Mesodermal cell (in vitro differentiated cells): Measurements from ENCODE around the gene N4BP2L1.
"Not testable (repeated sequence)": the region's sequence is repeated elsewhere in the genome, so short reads cannot be mapped to it uniquely, and the experiment has no call there.

Experiments
- H3K27ac ChIP-seq: 2 replicates; pipeline ENCODE4 v1.7.0; 2013; ENCODE audit warnings: mild to moderate bottlenecking, low read depth, low read length, moderate library complexity; ENCODE audit not compliant: severe bottlenecking
- H3K36me3 ChIP-seq: 2 replicates; pipeline ENCODE4 v1.7.1; 2013; ENCODE audit warnings: mild to moderate bottlenecking, low read length, moderate library complexity; ENCODE audit not compliant: control insufficient read depth, insufficient read depth
- H3K4me1 ChIP-seq: one replicate; pipeline ENCODE4 v1.7.1; 2013; ENCODE audit warnings: mild to moderate bottlenecking, low read length; ENCODE audit not compliant: insufficient read depth, control insufficient read depth, poor library complexity, severe bottlenecking
- H3K4me3 ChIP-seq: 2 replicates; pipeline ENCODE4 v1.7.0; 2013; ENCODE audit warnings: low read length, control low read depth, mild to moderate bottlenecking; ENCODE audit not compliant: insufficient read depth, poor library complexity, severe bottlenecking; ENCODE audit errors: extremely low read depth
- H3K9me3 ChIP-seq: 2 replicates; pipeline ENCODE4 v1.7.1; 2013; ENCODE audit warnings: mild to moderate bottlenecking, low read length, moderate library complexity; ENCODE audit not compliant: control insufficient read depth
- WGBS, 2 experiments: methylation state at CpG; one replicate each; pipeline ENCODE4 v1.1.5; 2013; ENCODE audit warnings: missing lambda C conversion rate in 2 of 2; ENCODE audit not compliant: insufficient coverage in 2 of 2; 5-methylcytosine and 5-hydroxymethylcytosine counted together

N4BP2L1 gene

DNA sequence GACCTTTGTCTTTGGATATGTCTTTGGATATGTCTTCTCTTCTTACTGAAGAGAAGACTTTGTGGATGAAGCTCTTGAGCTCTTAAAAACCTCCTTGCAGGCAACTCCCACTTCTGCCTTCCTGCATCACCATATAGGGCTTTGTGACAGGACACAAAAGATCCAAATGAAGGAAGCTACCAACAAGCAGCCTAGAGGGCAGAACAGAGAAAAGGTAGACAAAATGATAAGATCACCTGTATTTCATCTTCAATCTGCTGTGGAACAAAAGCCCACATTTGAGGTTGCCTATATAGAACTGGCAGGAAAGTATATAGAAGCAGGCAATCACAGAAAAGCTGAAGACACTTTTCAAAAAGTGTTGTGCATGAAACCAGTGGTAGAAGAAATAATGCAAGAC is 42.5 kb downstream of the N4BP2L1 start:
- peaks cover 23% of the 10 kb centered on the region for H3K36me3 ChIP-seq
- no peaks in the 10 kb centered on the region for H3K9me3 ChIP-seq
- no peak overlapping the region for H3K4me3 ChIP-seq
- H3K27ac ChIP-seq, result no peak overlapping the region
- H3K4me1 ChIP-seq, result no peaks in the 10 kb centered on the region

DNA sequence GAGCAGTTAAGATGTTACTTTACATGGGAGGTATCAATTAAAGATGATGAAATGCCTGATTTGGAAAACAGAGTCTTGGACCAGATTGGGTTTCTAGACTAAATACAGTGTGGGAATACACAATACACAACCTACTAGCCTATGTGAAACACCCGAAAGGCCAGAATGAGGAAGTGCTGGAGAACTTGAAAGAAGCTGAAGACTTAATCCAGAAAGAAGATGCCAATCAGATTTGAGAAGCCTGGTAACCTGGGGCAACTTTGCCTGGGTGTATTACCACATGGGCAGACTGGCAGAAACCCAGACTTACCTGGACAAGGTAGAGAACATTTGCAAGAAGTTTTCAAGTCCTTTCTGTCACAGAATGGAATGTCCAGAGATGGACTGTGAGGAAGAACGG is 43.2 kb downstream of the N4BP2L1 start:
- peaks cover 27% of the 10 kb centered on the region for H3K36me3 ChIP-seq
- H3K27ac ChIP-seq, result no peak overlapping the region
- H3K9me3 ChIP-seq, result no peaks in the 10 kb centered on the region
- no peak overlapping the region for H3K4me3 ChIP-seq
- 82 to 100% methylated on average over 1 to 2 of the region's 2 CpGs for WGBS, 2 experiments
- H3K4me1 ChIP-seq, result no peaks in the 10 kb centered on the region

DNA sequence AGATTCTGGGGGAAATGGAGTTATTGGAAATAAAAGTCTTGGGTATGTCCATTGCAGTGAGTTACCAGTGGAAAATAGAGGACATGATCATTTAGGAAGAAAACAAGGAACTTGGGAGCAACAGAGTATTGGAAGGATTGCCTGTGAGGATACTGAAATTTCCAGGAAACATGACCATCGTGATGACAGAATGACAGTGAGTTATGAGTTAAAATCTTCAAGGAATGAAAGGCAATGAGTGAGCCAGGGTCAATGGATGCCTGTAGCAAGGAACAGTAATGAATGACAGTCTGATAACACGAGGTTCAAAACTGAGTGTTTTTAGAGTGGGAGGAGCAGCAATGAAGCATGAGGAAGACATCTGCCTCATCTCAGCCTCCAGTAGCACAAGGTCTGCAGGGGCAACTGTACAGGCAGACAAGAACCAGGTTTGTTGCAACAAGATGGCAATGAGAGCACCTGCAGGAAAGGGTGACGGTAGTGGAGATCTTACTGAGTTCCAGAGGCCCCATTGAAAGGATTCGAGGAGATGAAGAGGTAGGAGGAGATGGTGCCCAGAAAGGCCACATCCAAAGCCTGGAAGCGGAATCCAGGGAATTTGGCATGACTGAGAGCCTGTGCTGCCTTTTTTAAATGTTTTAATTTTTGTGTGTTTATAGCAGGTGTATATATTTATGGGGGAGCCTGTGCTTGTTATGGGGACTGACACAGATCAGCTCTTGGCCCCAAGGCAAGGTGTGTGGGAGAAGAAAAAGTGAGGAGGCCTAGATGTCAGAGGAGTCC is 43.9 kb downstream of the N4BP2L1 start:
- 85 to 92% methylated on average over 4 to 5 of the region's 5 CpGs for WGBS, 2 experiments
- no peaks in the 10 kb centered on the region for H3K4me1 ChIP-seq
- H3K36me3 ChIP-seq, result peaks cover 28% of the 10 kb centered on the region
- no peaks in the 10 kb centered on the region for H3K9me3 ChIP-seq
- no peak overlapping the region for H3K27ac ChIP-seq
- no peak overlapping the region for H3K4me3 ChIP-seq

DNA sequence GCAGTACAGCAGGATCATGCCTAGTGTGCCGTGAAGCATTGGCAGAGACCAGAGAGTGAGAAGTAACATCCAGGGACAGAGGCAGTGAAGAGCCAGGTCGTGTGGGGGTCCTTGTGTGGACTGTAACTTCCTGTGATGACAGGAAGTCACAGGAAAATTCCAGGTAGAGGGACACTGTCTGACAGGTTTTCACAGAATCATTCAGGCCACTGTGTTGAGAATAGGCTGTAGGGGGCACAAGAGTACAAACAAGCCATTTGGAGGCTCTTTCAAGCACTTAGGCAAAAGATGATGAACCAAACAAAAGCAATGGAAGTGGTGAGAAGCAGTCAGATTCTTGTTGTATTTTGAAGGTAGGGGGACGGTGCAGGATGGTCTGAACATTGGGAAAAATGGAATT is 46.4 kb downstream of the N4BP2L1 start:
- peaks cover 34% of the 10 kb centered on the region for H3K36me3 ChIP-seq
- no peak overlapping the region for H3K27ac ChIP-seq
- H3K4me3 ChIP-seq, result no peak overlapping the region
- no peaks in the 10 kb centered on the region for H3K9me3 ChIP-seq
- H3K4me1 ChIP-seq, result no peaks in the 10 kb centered on the region
- 72 to 76% methylated on average over 3 of the region's 3 CpGs for WGBS, 2 experiments

DNA sequence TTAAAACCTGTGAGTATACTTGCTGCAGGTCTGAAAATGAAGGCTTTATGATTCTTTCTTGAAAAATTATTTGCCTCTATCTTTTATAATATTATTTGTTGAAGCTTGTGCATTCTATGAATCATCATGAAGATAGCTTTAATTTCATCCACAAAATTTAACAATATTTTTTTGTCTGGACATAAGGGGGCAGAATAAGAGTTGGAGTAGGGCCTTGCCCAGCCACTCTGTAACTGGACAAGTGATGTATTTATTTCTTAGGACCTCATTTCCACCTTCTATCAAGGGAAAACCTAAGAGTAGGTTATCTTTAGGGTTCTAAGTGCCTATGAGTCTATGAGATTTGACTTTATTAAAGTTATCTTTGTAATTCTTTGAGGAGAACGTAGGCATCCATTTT is 49.9 kb downstream of the N4BP2L1 start:
- Histone ChIP-seq H3K27ac (no peak overlapping the region), H3K4me1 (no peaks in the 10 kb centered on the region), H3K9me3 (peaks cover 10% of the 10 kb centered on the region), H3K4me3 (no peak overlapping the region), H3K36me3 (peaks cover 37% of the 10 kb centered on the region)
- no CpG with 5 or more reads among the region's 1 CpG for WGBS, 2 experiments

DNA sequence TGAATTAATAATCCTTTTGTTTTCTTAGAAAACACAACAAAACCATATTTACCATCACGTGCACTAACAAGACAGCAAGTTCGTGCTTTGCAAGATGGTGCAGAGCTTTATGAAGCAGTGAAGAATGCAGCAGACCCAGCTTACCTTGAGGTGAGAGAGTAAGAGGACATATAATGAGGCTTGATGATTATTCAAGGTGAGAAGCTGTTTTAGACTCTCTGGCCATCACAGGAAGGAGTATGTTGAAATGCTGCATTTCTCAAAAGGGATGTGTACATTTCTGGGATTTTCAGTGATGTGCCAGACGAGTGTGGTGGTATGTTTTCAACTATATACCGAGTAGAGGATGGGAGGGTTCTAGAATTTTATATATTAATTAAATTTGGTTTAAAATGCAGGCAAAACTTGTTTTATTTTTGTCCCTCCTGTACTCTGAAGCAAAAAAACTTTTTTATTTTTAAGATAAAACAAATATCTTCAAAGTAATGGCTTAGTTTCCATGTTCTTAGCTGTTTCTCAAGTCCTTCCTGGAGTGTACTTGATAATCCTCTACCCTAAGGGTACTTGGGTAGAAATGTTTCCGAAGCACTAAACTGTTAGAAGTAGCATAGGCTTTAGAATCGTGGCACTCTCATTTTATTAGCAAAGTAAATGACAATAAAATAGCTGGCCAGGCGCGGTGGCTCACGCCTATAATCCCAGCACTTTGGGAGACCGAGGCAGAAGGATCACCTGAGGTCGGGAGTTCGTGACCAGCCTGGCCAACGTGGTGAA is 51.1 kb downstream of the N4BP2L1 start:
- Histone ChIP-seq H3K4me3 (no peak overlapping the region), H3K27ac (no peak overlapping the region), H3K4me1 (no peaks in the 10 kb centered on the region), H3K9me3 (peaks cover 10% of the 10 kb centered on the region), H3K36me3 (peaks cover 40% of the 10 kb centered on the region)
- WGBS, 2 experiments, result 82 to 95% methylated on average over 9 of the region's 13 CpGs

DNA sequence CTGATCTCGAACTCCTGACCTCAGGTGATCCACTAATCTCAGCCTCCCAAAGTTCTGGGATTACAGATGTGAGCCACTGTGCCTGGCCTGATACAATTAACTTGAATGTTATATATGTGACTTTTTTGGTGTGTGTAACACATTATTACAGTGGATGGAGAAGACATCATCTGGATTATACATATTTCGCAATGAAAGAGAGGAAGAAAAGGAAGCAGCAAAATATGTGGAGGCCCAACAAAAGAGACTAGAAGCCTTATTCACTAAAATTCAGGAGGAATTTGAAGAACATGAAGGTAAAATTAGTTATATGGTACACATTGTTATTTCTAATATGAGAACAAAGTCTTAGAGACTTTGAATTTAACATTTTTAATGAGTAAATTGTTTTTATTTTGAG is 57.1 kb downstream of the N4BP2L1 start:
- no peak overlapping the region for H3K27ac ChIP-seq
- H3K4me1 ChIP-seq, result no peaks in the 10 kb centered on the region
- H3K9me3 ChIP-seq, result peaks cover 10% of the 10 kb centered on the region
- no CpG with 5 or more reads among the region's 2 CpGs for WGBS, 2 experiments
- peaks cover 25% of the 10 kb centered on the region for H3K36me3 ChIP-seq
- H3K4me3 ChIP-seq, result no peak overlapping the region

DNA sequence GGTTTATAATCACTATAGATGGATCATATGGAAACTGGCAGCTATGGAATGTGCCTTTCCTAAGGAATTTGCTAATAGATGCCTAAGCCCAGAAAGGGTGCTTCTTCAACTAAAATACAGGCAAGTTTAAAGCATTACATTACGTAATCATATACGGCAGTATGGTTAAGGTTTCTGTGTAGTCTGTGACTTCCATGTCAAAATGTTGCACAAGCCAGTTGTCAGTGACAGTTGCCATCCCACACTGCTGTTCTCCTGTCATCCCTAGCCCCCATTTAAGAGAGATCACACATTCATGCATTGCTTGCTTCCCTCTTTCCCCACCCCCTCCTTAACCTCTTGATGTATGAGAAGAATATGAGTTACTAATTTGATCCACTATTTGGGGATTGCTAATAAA is 65.4 kb downstream of the N4BP2L1 start:
- WGBS, 2 experiments, result 80 to 100% methylated on average over 2 of the region's 2 CpGs

DNA sequence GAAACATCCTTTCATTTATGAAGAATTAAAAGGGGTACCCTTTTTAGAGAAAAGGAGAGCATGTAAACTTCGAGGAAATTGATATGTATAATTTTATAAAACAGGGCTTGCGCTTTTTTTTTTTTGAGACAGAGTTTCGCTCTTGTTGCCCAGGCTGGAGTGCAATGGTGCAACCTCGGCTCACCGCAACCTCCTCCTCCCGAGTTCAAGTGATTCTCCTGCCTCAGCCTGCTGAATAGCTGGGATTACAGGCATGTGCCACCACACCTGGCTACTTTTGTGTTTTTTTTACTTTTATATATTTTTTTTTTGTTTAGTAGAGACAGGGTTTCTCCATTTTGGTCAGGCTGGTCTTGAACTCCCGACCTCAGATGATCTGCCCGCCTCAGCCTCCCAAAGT is 72.0 kb downstream of the N4BP2L1 start:
- H3K4me3 ChIP-seq, H3K9me3 ChIP-seq: not testable (repeated sequence)
- WGBS, 2 experiments, result 80 to 94% methylated on average over 1 to 8 of the region's 8 CpGs

More for the DNA sequence above, 65.4 kb downstream of the N4BP2L1 start:
- Histone ChIP-seq H3K9me3 (no peaks in the 10 kb centered on the region), H3K4me1 (no peaks in the 10 kb centered on the region), H3K36me3 (peaks cover 15% of the 10 kb centered on the region), H3K4me3 (no peak overlapping the region), H3K27ac (no peak overlapping the region)

DNA sequence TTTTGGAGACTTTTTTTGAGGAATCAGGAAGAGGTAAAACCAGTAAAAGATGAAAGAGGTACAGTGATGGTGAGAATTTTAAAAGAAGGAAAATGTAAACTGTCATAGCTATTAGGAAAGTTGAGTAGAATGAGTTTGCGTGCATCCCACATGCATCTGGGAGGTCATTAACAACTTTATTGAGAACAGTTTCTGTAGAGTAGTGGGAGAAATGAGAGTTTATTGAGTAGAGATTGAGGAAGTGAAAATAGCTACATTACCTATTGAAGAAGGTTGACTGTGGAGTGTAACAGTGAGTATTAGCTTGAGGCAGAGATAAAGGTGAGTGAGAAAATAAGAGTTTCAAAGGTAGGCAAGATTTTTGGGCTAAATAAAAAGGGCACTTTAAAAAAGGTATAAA is 73.9 kb downstream of the N4BP2L1 start:
- Histone ChIP-seq H3K36me3 (peaks cover 15% of the 10 kb centered on the region), H3K4me3 (no peak overlapping the region), H3K4me1 (no peaks in the 10 kb centered on the region), H3K27ac (no peak overlapping the region), H3K9me3 (no peaks in the 10 kb centered on the region)
- 88 to 100% methylated on average over 1 of the region's 1 CpG for WGBS, 2 experiments

More for the DNA sequence above, 72.0 kb downstream of the N4BP2L1 start:
- H3K36me3 ChIP-seq, H3K4me1 ChIP-seq, H3K27ac ChIP-seq: not testable (repeated sequence)

DNA sequence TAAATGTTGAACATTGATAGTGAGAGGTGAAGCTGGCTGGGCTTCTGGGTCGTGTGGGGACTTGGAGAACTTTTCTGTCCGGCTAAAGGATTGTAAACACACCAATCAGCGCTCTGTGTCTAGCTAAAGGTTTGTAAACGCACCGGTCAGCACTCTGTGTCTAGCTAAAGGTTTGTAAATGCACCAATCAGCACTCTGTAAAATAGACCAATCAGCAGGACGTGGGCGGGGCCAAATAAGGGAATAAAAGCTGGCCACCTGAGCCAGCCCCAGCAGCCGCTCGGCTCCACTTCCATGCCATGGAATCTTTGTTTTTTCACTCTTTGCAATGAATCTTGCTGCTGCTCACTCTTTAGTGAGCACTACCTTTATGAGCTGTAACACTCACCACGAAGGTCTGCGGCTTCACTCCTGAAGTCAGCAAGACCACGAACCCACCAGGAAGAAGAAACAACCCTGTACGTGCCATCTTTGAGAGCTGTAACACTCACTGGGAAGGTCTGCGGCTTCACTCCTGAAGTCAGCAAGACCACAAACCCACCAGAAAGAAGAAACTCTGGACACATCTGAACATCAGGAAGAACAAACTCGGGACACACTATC is 77.0 kb downstream of the N4BP2L1 start:
- 95 to 96% methylated on average over 12 to 13 of the region's 15 CpGs for WGBS, 2 experiments
- not testable (repeated sequence) for H3K27ac ChIP-seq, H3K4me3 ChIP-seq, H3K9me3 ChIP-seq, H3K4me1 ChIP-seq
- peaks cover 17% of the 10 kb centered on the region for H3K36me3 ChIP-seq
